GM21576 (cell line): ENCODE results near the gene COL13A1.

Experiments used
- ATAC-seq: cut with Tn5 transposase; IDR thresholded peaks from one replicate; pipeline ENCODE4 v1.9.1; 2021; ENCODE audit warnings: mild to moderate bottlenecking, moderate library complexity; ENCODE audit not compliant: unreplicated experiment

COL13A1 gene

DNA sequence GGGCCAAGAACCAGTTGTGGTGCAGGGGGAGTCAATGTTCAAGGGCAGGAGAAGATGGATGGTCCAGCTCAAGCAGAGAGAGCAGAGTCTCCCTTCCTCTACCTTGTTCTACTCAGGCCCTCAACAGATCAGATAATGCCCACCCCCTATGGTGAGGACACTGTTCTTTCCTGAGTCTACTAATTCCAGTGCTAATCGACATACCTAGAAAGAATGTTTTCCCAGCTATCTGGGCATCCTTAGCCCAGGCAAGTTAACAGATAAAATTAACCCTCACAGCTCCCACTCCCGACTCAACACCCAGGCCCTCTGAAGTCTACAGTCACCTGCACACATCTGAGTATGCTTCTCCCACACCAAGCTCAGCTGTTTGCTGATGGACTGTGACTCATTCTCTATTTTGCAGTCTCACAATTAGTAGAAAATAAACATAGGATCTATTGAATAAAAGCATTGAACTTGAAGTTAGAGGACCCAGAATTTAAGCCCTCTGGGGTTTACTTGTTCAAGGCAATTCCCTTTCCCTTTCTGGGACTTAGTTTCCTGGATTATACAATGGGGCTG is 17.1 kb downstream of the COL13A1 start:
- ATAC-seq, result no peak

DNA sequence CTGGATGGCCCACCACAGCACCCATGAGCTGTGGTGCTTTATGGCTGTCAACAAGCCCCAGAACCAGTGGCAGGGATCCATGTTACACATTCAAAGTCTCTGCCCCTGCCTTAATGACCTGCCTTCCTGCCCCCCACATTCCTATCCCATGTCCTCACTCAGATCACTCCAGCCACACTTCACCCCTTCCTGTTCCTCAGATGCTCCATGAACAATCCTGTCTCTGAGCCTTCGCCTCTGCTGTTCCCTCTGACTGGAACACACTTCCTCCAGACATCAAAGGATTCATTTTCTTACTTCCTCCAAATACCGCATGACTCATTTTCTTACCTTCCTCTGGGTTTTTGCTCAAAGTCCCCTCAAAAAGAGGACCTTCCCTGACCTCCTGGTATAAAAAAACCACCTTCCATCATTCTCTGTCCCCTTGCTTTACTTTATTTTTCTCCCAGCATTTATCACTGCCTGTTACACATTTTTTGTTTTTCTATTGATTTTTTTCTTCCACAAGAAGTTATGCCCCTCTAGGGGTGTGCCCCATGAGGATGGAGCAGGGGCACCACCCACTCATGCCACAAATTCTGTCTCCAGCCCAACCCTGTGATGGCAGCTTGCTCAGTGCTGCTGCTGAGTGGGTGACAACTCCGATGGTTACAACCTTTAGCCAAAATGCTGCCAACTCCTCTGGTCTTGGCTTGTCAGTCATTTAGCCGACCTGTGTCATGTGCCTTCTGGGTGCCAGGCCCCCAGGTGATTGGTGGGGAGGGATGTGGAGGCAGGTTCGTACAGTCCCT is 18.2 kb downstream of the COL13A1 start:
- ATAC-seq, result no peak

DNA sequence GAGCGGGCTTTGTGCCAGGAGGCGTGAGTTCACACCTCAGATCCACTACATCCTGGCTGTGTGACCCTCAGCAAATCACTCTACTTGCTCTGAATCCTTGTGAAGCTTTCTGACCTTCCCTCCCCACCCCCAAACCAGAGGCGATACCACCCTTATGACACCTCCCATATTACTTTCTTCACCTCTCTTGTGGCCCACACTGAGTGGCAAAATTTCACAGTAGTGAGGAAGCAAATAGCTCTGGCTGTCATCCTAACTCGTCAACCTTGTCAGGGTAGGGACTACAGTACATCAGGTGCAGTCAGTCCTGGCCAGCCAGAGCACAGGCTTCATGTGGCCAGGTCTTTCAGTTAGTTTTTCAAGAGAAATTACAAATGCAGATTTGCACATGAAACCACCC is 19.1 kb downstream of the COL13A1 start:
- no peak for ATAC-seq

- no peak for ATAC-seq
These were observed 23.9 kb downstream of the COL13A1 start for GRCh38 chr10:69825604-69826003.

- no peak for ATAC-seq
These were observed 24.4 kb downstream of the COL13A1 start for GRCh38 chr10:69826094-69826493.

DNA sequence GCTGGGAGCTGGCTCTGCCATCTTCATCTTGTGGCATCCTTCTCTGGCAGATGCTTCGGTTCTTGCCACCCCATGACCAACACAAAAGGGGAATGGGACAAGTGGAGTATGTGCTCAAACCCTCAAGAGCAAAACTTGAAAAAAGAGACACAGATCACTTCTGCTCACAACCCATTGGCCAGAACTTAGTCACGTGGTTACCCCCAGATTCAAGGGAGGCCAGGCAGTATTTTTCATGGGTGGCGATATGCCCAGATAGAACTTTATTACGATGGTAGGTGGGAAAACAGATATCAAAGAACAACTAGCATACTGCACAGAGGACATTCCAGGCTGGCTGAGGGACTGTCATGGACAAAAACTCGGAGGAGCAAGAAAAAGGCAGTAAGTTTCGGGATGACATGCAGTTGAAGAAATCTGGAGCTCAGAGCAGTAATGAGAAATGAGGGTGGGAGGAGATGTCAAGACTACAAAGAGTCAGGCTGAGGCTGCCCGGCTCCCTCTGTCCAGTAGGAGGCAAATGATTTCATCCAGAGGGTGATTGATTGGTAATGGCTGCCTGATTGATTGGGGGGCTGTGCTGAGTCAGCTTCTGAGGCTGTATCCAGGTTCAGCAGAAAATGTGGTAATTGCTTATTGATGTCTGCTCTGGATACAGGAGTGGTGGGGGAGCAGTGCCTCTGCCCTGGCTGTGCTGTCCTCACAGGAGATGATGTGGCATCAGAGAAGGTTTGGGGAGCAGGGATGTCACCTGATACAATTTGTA is 25.3 kb downstream of the COL13A1 start:
- no peak for ATAC-seq

- no peak for ATAC-seq
These were observed 26.6 kb downstream of the COL13A1 start for GRCh38 chr10:69828144-69828870.

DNA sequence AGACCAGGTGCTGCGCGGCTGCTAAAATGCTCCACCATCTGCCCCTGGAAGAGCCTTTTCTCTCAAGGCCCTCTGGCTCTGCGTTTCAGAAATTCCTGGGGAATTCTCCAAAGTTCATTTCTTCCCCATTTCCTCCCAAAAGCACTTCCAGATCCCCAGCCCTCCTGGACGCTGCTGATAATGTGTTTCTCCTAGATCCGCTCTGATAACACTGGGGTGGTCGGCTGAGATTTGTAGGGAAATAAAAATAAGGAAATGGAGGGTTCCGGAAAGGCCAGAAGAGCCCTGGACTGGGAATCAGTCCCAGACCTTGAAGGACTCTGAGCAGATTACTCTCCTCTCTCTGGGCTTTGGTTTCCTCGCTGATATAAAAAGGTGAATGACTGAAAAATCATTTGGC is 28.1 kb downstream of the COL13A1 start:
- ATAC-seq, result no peak

DNA sequence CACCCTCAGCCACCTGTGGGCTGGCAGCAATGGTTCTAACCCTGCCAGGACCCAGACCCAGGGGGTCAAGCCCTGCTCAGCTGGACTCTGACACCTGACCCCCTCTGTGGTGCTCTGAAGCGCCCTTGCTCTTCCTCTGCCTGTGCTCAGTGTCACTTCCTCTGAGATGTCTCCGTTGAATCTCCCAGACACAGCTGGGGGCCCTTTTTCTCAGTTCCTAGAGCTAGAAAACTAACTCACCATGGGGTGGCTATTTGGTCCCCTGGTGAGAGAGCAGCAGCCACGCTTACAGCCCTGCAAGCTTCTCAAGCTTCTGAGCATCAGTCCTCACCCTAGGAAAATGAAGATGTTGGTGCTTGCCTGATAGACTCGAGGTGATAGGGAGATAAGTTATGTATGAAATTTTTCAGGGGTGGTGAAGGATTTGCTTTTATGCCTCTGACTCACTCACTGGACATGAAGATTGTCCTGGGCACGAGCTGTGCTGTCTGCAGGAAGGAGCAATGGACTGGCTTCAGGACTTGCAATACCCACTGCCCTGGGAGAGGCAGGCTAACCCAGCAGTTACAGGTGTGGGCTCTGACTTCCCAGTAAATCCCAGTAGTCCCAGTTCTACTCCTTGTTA is 29.6 kb downstream of the COL13A1 start:
- ATAC-seq, result no peak

DNA sequence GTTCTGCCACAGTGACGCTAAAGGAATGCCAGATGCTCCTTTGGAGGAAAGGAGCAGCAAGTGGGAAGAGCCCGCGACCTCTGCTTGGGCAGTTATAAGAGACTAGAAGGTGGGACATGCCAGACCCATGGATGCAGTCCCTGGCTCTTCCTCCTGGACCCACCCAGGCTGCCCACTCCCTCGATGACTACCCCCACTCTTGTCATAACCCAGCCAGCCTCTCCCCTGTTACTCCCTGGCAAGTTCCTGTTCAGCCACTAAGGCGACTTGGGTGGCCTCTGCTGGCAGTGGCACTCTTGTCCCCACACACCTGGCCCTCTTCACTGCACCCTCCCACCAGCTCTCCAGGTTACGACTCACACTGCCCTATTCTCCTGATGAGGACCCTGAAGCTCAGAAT is 33.5 kb downstream of the COL13A1 start:
- ATAC-seq, result no peak

DNA sequence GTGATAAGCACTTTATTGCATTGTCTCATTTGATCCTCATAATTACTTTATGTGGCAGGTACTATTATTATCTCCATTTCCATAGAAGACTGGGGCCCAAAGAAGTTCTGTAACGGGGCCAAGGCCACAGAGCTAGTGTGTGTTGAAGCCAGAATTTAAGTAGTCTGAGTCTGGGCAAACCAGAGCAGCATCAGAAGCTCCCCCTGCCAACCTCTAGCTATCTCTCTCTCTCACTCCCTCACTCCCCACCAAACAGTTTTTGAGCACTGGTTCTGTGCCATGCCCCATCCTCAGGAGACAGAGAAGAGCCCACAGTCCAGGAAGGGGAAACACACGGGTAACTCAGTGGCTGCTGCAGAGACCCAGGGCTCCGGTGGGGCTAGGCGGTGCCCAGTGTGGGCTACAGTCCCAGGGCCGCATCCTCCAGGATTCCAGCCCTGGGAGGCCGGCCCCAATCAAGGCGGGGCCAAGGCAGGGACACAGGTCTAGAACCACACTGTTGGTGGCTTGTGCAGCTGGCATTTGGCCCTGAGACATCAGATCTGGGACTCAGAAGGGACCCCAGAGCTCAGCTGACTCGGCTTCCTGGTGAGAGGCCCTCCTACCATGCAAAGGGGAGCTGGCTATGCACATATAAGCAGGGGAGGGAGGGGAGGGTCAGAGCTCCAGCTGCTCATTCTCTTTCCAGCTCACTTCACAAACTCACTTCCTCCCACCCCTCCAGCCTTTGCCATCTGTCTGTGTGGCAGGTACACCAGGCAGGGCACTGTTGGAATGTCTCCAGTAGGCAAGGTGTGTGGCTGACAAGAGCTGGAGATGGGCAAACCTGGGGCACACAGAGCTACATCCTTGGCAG is 34.4 kb downstream of the COL13A1 start:
- no peak for ATAC-seq

DNA sequence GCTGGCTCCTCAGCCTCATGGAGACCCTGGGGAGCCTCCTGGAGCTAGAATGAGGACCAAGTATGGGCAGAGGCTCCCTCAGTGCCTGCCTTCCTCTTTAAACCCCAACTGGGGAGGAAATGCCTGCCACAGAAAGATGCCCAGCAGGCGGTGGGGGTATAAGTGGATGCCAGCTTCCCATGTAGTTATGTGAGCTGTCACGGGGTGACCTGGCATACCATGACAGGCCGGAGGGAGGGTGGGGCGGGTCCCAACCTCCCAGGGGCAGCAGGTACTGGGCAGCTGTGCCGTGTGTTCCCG is 35.0 kb downstream of the COL13A1 start:
- ATAC-seq, result no peak

- ATAC-seq, result no peak
These were observed 35.6 kb downstream of the COL13A1 start for GRCh38 chr10:69837261-69837660.

DNA sequence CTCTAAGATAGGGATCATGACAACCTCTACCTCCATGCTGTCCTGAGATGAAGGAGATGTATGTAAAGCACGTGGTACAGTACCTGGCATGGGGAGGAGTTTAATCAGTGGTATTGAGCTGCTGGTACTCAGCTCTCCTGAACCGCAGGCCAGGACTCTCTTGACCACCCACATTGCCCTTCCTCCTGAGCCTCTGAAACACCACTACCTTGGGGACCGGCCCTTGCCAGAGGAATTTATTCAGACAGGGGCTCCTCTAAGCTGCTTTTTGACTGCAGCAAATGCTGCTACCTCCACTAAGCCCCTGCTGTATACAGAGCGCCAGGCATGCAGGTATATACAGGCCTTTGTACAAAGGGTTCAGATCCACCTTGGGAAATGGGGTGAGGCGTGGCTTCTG is 36.7 kb downstream of the COL13A1 start:
- ATAC-seq, result no peak

GRCh38 chr10:69838853-69839252 is 37.1 kb downstream of the COL13A1 start:
- ATAC-seq, result no peak

GRCh38 chr10:69839696-69840345 is 38.1 kb downstream of the COL13A1 start:
- ATAC-seq, result no peak

DNA sequence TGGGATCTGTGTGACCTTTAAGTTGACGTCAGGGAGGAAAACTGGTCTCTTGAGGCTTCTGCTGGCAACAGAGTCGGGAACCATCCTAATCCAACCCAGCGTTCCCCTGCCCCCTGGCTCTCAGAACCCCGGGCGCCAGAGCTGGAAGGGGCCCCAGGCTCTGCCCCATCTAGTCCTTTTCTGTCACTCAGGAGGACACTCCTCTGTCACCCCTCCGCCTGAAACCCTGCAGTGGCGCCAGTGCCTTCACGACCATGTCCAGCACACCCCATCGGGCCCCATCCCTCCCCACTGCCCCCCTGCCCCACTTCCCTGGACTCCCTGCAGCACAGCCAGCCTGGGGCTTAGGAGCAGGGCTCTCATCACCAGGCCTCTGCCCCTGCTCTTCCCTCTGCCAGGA is 39.1 kb downstream of the COL13A1 start:
- no peak for ATAC-seq

GRCh38 chr10:69842020-69842419 is 40.3 kb downstream of the COL13A1 start:
- no peak for ATAC-seq

DNA sequence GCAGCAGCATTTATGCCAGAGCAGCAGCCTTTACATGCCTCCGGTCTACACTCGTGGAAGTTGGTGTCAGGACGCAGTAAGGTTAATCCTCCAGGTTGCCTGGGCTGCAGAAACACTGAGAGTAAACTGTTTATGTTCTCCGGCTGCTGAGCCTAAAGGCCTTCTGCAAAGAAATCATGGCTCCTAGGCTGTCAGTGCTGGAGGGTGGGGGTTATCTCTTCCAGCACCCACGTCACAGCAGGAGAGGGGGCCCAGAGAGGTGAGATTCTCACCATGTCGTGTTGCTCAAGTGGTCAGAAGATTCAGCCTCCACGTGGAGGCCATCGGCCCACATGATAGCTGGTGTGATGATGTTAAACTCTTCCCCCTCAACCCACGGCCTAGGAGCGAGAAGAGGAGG is 41.2 kb downstream of the COL13A1 start:
- no peak for ATAC-seq

- no peak for ATAC-seq
These were observed 42.2 kb downstream of the COL13A1 start for GRCh38 chr10:69843923-69844322.
